Activated T-cell treated with anti-CD3 and anti-CD28 coated beads for 4 hours (primary cell): ENCODE measurements around the gene TOM1L2.
"Not testable (repeated sequence)": the region's sequence is repeated elsewhere in the genome, so short reads cannot be mapped to it uniquely, and the experiment has no call there.

Experiments used
- DNase-seq: peaks from one replicate; pipeline ENCODE4 v3.0.0-alpha.2; 2020

Gene TOM1L2

DNA sequence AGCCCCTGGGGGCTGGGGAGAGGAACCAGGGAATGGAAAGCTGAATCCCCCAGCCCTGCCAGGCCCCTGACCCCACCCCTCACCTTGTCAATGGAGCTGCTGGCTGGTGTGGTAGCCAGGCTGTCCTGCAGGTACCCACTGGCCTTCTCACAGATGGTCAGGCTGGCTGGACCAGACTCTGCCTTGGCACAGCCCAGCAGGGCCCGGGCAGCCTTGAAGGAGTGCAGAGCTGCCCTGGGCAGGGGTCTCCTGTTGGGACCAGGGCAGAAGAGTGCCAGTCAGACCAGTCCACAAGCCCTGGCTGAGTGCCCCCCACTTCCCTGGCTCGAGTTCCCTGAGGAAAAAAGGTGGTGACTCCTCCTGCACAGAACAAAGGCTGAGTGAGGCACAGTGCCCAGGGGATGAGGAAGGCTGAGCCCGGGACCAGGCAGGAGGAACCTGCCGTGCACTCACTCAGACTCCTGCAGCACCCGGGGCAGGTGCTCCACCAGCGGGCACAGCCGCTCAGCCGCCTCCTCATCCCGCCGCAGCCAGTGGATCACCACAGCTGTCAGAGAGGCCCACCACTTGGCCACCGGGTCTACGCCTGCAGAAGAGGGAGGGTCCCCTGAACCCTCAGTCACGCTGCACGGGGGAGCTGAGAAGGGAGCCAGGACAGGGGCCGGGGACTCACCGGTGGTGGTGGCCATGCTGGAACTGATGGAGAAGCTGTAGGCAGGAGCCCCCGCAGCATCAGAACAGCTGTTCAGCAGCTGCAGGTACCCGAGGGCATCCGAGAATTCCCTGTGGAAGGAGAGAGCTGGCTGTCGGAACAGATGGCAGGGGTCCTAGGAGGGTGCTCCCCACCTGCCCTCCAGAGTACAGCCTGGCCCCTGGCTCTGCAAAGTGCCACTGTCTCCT lies 157.8 kb downstream of the TOM1L2 start:
- DNase-seq = no peak

DNA sequence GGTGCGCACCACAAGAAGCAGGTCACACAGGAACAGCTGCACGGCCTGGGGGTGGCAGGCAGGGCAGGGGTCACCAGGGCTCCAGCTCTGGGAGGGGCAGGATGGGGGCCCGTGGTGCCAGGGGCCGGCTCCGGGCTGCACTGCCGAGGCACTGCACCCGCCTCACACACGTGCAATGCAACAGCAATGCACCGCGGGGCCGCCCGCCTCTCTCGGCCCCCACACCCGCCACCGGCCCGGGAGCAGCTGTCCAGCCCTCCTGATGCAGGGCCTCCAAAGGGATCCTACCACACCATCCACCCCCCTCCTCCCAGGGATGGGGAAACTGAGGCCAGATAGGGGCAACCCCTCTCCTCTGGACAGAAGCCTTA lies 158.5 kb downstream of the TOM1L2 start:
- no peak for DNase-seq

DNA sequence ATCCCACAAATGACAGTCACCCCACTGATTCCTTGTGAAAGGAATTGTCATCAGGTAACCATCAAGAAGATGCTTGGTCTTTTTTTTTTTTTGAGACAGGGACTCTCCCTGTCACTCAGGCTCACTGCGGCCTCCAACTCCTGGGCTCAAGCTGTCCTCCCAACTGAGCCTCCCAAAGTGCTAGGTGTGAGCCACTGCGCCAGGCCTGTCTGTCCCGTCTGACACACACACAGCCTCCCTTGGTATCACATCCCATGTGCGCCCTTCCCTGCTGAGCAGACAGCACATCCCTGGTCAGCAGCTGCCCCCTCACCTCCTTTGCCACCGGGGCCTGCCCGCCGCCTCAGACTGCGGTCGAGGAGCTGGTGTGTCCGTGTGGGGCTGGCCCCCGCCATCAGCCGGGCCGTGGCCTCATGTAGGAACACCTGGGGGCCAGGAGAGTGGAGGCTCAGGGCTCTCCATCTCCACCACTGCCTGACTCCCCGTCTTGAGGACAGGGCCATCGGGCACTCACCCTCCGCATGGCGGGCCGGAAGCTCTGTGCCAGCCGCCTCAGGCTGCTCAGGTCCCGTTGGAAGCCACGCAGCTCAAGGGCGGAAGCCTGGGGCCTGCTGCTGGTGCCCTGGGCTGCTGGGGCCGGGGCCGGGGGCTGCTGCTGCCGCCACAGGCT lies 159.0 kb downstream of the TOM1L2 start:
- DNase-seq = no peak

DNA sequence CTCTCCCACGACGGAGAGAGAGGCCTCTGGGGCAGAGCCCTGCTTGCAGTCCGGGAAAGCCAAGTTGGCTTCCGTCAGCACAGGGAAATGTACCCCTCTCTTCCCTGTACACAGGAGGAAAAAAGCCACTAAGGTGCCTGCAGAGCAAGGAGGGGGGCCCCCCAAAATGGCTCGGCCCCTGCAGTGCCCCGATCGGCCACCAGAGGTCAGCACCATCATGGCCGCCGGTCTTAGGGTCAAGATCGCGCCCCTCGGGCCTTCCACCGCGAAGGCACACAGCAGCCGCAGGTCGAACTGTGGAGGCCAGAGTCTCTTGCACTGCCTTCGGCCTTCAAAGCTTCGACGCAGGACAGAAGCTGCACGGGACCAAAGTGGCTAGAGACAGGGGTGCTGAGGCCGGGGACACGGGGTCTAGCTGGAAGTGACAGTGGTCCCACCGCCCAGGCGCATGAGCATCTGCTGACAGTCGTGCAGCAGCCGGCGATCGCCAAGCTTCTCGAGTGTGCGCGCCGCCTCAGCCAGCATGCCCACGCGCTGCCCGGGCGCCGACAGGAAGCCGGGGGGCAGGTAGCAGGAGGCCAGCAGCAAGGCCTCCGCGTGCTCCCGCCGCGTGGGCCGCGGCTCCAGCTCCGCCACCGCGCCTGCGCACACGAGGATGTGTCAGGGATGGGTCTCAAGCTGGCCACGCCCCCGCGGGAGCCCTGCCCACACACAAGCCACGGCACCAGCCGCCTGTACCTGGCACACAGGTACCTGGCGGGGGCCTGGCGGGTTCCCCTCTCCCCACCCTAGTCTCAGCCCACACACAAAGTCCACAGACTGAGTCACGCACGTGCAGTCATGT lies 159.8 kb downstream of the TOM1L2 start:
- peak; percentile 60 for DNase-seq

DNA sequence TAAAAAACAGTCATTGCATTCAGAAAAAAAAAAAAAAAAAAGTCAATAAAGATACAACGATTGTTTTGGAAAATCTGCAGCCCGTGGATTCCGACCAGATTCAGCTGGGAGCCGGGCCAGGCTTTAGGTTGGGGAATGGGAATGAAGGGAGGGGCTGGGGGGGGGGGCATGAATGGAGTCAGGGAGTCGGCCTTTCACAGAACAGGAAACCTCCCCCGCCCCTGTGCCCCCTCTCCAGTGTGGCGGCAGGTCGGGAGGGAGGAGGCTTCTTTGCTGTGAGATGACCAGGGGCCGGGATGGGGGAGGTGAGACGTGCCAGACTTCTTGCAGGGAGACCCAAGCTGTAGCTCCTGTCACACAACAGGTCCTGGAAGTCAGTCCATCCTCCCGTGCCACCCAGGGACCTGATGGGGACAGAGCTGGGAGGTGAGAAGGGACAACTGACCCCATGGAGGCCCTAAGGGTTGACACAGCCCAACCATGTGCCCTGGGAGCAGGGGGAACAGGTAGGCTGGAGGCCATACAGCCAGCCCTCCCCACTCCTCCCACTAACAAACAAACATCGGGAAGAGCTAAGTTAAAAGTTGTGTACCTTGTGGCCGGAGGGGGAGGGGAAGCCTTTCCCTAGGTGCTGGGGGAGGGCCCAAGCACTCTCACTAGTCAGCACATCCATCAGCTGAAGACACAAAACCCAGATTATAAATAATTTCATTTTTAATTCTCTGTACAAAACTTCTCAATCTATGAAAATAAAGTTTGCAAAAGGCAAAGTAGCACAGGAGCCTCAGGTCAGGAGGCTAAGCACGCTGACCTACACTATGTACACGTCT lies 160.6 kb downstream of the TOM1L2 start:
- DNase-seq = no peak

DNA sequence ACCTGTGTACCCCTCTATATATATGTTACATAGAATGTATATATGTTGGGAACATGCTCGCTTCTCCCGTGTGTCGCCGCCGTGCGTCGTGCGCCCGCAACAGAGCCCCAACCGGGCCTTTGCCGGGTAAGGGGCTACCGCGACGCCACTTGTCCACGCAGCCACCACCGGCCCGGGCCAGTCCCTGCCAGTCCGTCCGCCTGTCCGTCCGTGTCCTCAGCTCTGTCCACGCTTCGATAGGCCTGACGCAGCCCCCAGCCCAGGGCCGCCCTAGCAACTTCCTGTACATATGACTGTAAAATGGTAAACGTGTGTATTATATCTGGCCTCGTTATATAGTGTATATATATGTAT lies 161.3 kb downstream of the TOM1L2 start:
- DNase-seq = no peak

DNA sequence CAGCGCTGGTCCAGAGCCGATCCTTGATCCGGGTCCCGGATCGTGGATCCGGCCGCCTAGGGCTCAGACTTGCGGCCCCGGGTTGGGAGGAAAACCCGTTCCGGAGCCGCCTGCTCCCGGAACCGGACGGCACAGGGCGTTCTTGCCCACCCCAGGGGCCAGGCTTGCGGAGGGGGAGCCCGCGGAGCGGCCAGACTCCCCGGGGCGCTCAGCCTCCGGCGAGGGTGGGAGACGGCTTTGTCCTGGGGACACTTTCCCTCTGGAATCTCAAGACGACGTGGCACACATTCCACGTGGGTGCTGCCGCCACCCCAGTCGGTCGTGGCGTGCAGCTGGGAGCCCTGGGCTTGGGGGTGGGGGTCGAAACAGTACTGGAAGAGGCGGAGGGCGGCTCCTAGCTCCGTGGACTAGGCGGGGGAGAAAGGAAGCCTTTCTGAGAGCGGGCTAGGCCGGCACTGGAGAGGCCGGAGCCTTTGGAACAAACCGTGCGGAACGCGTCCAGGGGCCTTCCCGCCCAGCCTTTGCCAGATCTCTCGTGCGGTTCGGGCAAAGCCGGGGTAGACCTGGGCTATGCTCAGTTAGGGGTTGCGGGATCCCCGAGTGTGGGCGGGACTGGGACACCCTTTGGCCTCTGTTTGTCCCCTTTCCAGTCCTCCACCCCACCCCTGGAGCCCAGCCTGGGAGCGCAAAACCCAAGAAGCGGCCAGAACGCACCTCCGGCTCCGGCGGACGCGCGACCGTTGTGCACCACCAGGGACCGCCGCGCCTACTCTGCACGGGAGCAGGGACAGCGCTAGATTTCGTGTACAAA lies 161.9 kb downstream of the TOM1L2 start:
- no peak for DNase-seq

DNA sequence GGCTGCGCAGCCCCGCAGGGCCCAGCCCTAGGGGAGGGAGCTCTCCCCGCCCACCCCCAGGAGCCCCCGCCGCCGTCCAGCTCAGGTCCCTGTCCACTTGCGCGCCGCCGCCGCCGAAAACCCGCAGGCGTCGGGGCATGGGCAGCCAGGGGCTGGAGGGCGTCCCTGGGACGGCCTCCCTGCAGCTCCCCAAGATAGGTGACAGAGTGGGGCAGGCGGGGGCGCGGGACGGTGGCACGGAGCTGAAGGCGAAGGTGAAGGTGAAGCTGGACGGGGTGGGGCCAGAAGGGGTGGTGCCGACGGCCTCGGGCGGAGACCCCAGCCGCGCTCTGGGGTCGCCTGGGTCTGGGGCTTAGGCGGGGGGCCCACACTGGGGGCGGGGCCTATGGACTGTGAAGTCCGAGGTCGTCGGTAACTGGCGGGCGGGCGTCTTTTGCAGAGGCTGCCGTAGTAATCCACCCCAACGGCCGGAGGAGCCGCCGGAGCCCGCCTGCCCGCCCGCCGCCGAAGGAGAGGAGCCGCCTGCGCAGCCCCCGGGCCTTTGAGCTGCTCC lies 162.6 kb downstream of the TOM1L2 start:
- no peak for DNase-seq

DNA sequence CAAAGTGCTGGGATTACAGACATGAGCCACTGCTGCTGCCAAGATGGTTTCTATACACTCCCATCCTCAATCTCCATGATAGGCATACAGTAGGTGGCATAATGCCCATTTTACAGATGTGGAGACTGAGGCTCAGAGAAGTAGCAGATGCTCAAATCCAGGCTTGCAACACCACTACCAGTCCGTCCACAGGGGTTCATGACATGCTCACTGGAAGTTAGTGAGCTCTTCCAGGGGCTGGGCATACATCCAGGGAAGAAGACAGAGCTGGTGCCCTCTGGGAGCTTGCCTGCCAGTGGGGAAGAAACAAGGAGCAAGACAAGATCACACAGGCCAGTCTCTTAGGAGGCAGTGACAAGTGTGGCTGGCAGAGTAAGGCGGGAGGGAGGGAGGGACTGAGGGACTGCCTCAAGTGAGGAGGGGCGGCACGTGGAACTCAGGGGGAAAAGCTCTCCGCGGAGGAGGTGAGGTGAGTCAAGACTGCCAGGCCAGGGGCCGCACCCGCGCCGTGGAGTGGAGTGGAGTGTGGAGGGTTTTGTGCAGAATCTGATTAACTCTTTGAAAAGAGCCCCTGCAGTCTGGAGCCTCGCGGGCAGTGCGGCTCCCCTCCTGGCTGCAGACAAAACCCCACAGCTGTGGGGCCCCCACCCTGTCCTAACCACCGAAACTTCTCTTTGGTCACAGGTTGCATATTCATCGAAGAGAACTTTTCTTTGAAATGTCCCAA lies 163.3 kb downstream of the TOM1L2 start:
- DNase-seq = no peak

DNA sequence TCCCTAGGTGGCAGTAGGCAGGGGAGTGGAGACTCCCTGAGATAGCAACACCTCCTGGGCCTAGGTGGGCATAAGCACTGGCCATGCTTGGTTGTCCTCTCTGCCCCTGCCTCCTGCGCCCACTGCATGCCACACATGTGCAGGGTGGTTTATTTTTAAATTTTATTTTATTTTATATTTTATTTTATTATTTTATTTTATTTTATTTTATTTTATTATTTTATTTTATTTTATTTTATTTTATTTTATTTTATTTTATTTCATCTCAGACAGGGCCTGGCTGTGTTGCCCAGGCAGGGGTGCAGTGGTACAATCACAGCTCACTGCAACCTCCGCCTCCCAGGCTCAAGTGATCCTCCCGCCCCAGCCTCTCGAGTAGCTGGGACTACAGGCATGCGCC lies 164.0 kb downstream of the TOM1L2 start:
- DNase-seq = not testable (repeated sequence)

DNA sequence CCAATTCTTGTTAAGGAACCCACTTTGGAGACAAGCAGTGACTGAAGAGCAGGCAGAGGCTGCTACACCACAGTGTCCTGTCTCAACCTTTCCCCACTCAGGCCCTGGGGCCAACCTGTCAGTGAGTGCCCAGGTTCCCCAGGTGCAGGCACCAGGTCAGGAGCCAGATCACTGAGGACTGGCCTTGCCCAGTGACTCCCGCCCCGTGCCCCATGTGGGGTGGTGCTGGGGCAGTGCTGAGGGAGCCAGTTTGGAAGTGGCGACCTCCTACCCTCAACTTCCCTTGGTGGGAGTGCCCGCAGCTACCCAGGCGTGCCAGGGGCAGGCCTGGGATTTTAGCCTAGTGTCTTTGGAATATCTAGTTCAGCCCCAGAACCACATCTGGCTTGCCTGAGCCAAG lies 164.8 kb downstream of the TOM1L2 start:
- DNase-seq = no peak

DNA sequence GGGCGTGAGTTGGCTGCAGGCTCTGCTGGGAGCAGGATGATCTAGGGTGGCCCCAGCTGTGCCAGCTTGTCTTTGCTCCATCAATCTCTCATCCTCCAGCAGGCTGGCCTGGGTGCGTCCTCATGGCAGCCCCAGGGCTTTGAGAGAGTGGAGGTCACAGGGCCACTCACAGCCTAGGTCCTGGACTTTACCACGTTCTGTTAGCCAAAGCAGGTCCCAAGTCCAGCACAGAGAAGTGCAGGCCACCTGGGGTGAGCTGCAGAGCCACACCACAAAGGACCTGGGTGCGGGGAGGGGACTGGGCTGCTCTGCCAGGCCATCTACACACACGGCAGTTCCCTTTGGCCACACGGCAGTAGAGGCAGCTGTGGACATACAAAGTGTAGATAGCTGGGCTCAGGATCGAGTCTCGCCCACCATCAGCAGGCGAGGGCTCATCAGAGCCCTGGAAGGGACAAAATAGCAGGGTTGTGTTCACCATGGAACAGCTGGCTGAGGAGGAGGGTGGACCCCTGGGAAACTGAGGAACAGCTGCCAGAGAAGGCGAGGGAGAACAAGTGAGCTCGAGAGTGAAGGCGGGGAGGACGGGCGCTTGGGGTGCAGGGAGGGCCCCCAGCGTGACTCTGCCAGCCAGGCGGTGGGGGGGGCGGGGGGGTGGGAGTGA lies 165.5 kb downstream of the TOM1L2 start:
- DNase-seq = no peak

DNA sequence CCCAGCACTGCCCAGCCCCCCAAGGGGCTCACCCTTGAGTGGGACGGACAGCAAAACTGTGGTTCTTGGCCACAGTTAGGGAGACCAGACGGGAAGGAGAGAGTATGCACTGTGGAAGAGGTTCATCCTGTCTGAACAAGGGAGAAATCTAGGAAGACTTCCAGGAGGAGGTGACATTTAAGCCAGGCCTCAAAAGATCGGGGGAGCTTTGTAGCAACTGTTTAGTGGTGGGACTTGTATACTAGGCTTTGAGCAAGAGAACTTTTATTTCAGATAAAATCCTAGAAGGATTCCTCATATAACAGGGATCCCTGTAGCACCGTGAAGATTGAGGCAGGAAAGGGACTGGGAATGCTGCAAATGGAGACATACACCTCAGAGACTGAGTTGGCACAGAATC lies 166.2 kb downstream of the TOM1L2 start:
- DNase-seq = no peak

DNA sequence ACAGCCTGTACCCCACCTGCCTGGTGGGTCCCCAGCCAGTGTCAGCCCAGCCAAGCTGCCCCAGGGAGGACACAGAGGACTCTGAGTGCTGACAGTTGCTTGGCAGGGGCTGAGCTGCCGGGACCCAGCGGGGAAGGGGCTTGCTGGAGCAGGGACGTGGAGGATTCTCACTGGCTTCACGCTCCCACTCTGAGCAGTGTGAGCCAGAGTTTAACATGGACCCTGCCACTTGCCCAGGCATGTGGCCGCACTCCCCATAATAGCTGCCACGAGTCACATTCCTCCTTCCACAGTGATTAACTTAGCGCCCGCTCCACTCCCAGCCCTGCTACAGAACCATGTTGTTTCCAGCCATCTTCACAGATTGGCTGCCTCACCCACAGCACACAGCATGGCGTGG lies 166.6 kb downstream of the TOM1L2 start:
- DNase-seq = no peak

DNA sequence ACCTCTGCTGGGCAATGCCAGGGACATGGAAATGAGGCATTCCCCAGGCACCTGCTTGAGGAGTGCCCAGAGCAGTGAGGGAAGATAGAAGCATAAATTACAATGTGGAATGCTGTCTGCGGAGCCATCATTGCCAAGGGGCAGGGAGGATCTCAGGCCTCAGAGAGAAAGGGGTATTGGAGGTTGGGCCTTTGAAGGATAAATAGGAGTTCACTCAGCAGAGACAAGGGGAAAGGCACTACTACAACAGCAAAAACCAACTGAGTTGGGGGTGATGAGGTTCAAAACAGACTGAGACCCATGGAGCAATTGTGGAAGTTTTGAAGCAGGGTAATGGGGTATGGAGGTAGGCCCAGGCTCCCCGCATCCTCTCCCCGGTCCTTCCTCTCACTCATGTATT lies 168.2 kb downstream of the TOM1L2 start:
- DNase-seq = no peak

DNA sequence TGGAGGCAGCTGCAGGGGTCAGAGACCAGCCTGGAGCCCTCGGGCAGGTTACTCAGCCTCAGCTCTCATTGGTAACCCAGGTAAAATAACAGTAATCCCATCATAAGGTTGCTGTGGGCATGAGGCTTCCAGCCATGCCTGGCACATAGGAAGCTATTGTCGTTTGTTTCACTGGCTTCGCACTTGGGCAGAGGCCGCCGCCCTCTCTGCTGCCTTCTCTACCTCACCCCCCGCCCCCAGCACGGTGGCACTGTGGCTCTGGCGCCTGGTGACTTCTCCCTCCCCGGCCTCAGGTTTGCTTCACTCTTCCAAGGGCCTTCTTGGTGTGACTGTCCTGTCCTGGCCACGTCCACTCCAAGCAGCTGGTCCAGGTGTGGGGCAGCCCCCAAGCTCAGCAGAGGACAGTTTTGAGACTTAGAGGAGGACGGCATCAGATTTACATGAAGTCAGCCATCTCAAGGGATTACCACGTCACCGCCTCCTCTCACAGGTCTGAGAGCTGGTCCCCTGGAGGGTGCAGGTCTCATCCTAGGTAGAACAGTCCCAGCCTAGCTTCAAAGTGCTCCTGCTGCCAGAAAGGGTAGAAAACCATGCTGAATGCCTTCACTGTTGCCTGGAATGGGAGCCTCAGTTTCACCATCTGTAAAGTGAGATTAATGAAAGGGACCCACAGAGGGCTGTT lies 170.3 kb downstream of the TOM1L2 start:
- DNase-seq = no peak

DNA sequence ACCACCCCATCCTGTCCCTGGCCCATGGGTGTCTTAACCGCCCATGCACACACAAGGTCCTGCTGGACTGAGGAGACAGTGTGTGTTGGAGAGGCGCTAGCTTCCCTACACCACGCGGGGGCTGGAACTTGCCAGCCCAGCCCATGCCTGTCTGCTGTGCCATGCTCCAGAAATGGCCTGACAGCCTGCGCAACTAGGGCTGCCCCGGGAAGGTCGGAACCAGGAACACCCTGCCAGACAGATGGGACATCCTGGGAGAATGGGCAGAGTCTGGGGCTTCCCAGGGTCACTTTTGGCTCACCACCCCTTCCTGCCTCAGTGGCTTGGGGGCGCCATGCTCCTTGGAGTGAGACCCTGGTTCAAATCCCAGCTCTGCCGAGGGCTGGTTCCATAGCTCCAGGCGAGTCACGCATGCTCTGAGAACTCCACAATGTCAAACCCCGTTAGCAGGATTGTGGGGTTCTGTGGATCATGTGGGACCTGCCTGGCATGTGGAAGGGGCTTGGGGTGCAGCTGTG lies 171.6 kb downstream of the TOM1L2 start:
- DNase-seq = no peak

DNA sequence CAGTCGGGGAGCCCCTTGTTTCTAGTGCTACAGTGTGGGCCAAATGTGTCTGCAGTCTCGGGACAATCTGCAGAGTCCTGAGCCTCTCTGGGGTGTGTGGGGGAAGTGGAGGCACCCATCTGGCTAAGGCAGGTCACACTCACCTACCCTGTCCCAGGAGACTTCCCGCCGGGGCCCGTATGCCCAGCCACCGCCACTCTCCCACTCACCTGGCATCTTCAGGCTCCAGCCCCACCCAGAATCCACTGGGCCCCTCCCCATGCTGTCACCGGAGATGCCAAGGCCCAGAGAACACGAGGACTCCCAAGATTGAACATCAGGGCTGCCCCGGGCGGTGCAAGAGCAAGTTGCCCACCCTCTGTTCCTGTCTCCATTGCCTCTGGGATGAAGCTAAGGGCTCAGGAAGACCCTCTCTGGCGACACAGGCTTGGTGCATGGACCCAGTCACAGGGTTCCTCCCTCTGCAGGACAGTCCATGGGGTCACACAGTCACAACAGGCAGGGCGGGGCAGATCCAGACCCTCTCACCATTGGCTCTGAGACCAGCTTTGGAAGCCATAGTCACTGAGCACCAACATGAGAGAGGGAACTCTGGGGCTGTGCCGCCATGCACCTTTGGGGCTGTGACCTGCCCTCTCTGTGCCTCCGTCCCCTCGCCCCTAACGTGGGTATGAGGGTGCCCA lies 173.5 kb downstream of the TOM1L2 start:
- no peak for DNase-seq
